SK-N-SH treated with all-trans-retinoic acid at 6 μM for 48 hours (cell line): Measurements from ENCODE around the gene CLDN20.

Experiments
- ATAC-seq: fragments of 200-7000 bp; cut with Tn5 transposase; 3 replicates; pipeline ENCODE4 v1.9.1; 2020; ENCODE audit warnings: mild to moderate bottlenecking, moderate library complexity
- BACH2 ChIP-seq: fragments of 250-450 bp; sonication (Bioruptor Pico); IDR thresholded peaks from 2 replicates; pipeline ENCODE4 v1.9.0; 2021; ENCODE audit warnings: mild to moderate bottlenecking, borderline replicate concordance
- CREB5 ChIP-seq: fragments of 250-450 bp; sonication (Bioruptor Pico); IDR thresholded peaks from 2 replicates; pipeline ENCODE4 v1.5.1; 2020; ENCODE audit warnings: low read depth, mild to moderate bottlenecking, moderate library complexity
- CSDC2 ChIP-seq: fragments of 250-450 bp; sonication (Bioruptor Pico); IDR thresholded peaks from 2 replicates; pipeline ENCODE4 v1.5.0; 2020; ENCODE audit warnings: mild to moderate bottlenecking, moderate library complexity
- CSRNP3 ChIP-seq: fragments of 250-450 bp; sonication (Bioruptor Pico); IDR thresholded peaks from 2 replicates; pipeline ENCODE4 v1.5.1; 2021; ENCODE audit warnings: mild to moderate bottlenecking, moderate library complexity
- ESRRG ChIP-seq: fragments of 250-450 bp; sonication (Bioruptor Pico); IDR thresholded peaks from 2 replicates; pipeline ENCODE4 v1.6.1; 2021; ENCODE audit warnings: mild to moderate bottlenecking
- GLIS3 ChIP-seq: fragments of 250-450 bp; sonication (Bioruptor Pico); IDR thresholded peaks from 2 replicates; pipeline ENCODE4 v1.5.0; 2020; ENCODE audit warnings: mild to moderate bottlenecking, moderate library complexity
- OSR1 ChIP-seq: fragments of 250-450 bp; sonication (Bioruptor Pico); IDR thresholded peaks from 2 replicates; pipeline ENCODE4 v1.8.0; 2022; ENCODE audit warnings: moderate library complexity, mild to moderate bottlenecking, inconsistent platforms
- PATZ1 ChIP-seq: fragments of 250-450 bp; sonication (Bioruptor Pico); IDR thresholded peaks from 2 replicates; pipeline ENCODE4 v1.8.0; 2020; ENCODE audit warnings: mild to moderate bottlenecking, moderate library complexity, borderline replicate concordance
- POU6F1 ChIP-seq: fragments of 250-450 bp; sonication (Bioruptor Pico); IDR thresholded peaks from 2 replicates; pipeline ENCODE4 v1.8.0; 2021; ENCODE audit warnings: low read depth, mild to moderate bottlenecking, moderate library complexity, borderline replicate concordance
- RARB ChIP-seq: fragments of 250-450 bp; sonication (Bioruptor Pico); IDR thresholded peaks from 2 replicates; pipeline ENCODE4 v1.8.0; 2021; ENCODE audit warnings: mild to moderate bottlenecking, moderate library complexity
- SNAI2 ChIP-seq: fragments of 250-450 bp; sonication (Bioruptor Pico); IDR thresholded peaks from 2 replicates; pipeline ENCODE4 v1.5.0; 2020; ENCODE audit warnings: mild to moderate bottlenecking, moderate library complexity
- TOX ChIP-seq: fragments of 250-450 bp; sonication (Bioruptor Pico); IDR thresholded peaks from 2 replicates; pipeline ENCODE4 v1.8.0; 2021; ENCODE audit warnings: mild to moderate bottlenecking, moderate library complexity, borderline replicate concordance
- TSHZ2 ChIP-seq: fragments of 250-450 bp; sonication (Bioruptor Pico); IDR thresholded peaks from 2 replicates; pipeline ENCODE4 v1.5.0; 2020; ENCODE audit warnings: mild to moderate bottlenecking, moderate library complexity
- ZC3H10 ChIP-seq: fragments of 250-450 bp; sonication (Bioruptor Pico); IDR thresholded peaks from 2 replicates; pipeline ENCODE4 v1.5.1; 2021; ENCODE audit warnings: mild to moderate bottlenecking, moderate library complexity
- ZFP3 ChIP-seq: fragments of 250-450 bp; sonication (Bioruptor Pico); IDR thresholded peaks from 2 replicates; pipeline ENCODE4 v1.5.0; 2020; ENCODE audit warnings: mild to moderate bottlenecking, moderate library complexity
- ZNF565 ChIP-seq: fragments of 450-650 bp; formaldehyde crosslinking; conservative IDR thresholded peaks from 2 replicates; pipeline ENCODE4 v1.5.0; 2020; ENCODE audit warnings: low read depth, mild to moderate bottlenecking, moderate library complexity

Gene CLDN20

GRCh38 chr6:155270561-155271091, 6.8 kb downstream of the CLDN20 start:
- TF ChIP-seq ESRRG (CRISPR knock-in tag) (no peak), PATZ1 (CRISPR knock-in tag) (no peak), CSDC2 (no peak), POU6F1 (CRISPR knock-in tag) (no peak), ZFP3 (no peak), SNAI2 (CRISPR knock-in tag) (no peak), CREB5 (no peak)
- ATAC-seq = no peak

GRCh38 chr6:155271145-155271544, 7.3 kb downstream of the CLDN20 start:
- ATAC-seq = no peak
- TF ChIP-seq TOX (CRISPR knock-in tag) (no peak), CREB5 (no peak), OSR1 (no peak), TSHZ2 (CRISPR knock-in tag) (no peak), BACH2 (CRISPR knock-in tag) (no peak), POU6F1 (CRISPR knock-in tag) (no peak), ZNF565 (CRISPR knock-in tag) (no peak), GLIS3 (no peak), ESRRG (CRISPR knock-in tag) (no peak), PATZ1 (CRISPR knock-in tag) (no peak), CSDC2 (no peak), CSRNP3 (CRISPR knock-in tag) (no peak), RARB (CRISPR knock-in tag) (no peak), ZC3H10 (CRISPR knock-in tag) (no peak)
